HepG2 (cell line): ENCODE results near the gene BORCS5. TPM values are rescaled to one million over a fixed set of nuclear protein-coding genes. Genes with fewer than 3 reads are reported as not detected.

Experiments used
- CBX2 ChIP-seq, 2 experiments: fragments of 200-600 bp in 1 of 2; sonication (generic); formaldehyde crosslinking in 1 of 2; IDR thresholded peaks; 2 replicates each; pipeline versions ENCODE4 v1.7.0 to v1.8.1; 2018 to 2022; ENCODE audit warnings: low read depth in 2 of 2, low read length in 1 of 2, mild to moderate bottlenecking in 1 of 2, missing genetic modification reagents in 1 of 2
- CBX5 ChIP-seq: sonication (generic); formaldehyde crosslinking; IDR thresholded peaks from 2 replicates; pipeline ENCODE4 v1.4.0; 2020; ENCODE audit warnings: missing genetic modification reagents, borderline replicate concordance
- HNF1A ChIP-seq, 2 experiments: sonication (generic) in 1 of 2; formaldehyde crosslinking in 1 of 2; IDR thresholded peaks; 2 replicates each; pipeline versions ENCODE4 v1.4.0 to v1.6.1; 2016 to 2020; ENCODE audit warnings: borderline replicate concordance in 1 of 2, low read depth in 1 of 2, mild to moderate bottlenecking in 1 of 2, missing genetic modification reagents in 1 of 2
- JDP2 ChIP-seq: sonication (generic); formaldehyde crosslinking; IDR thresholded peaks from 2 replicates; pipeline ENCODE4 v1.8.1; 2022; ENCODE audit warnings: missing genetic modification reagents, borderline replicate concordance
- KDM4B ChIP-seq: sonication (generic); formaldehyde crosslinking; IDR thresholded peaks from 2 replicates; pipeline ENCODE4 v1.4.0; 2020; ENCODE audit warnings: missing genetic modification reagents
- LRRFIP1 ChIP-seq: sonication (generic); formaldehyde crosslinking; conservative IDR thresholded peaks from 2 replicates; pipeline ENCODE4 v1.4.0; 2020; ENCODE audit warnings: missing genetic modification reagents
- MAZ ChIP-seq, 2 experiments: sonication (generic) in 1 of 2; formaldehyde crosslinking in 1 of 2; IDR thresholded peaks; 2 replicates each; pipeline versions ENCODE4 v1.5.0 to v1.6.1; 2012 to 2020; ENCODE audit warnings: low read depth in 2 of 2, mild to moderate bottlenecking in 2 of 2, borderline replicate concordance in 1 of 2, improper control_type of control experiment in 1 of 2, low read length in 1 of 2, missing genetic modification reagents in 1 of 2, moderate library complexity in 1 of 2
- NCOA5 ChIP-seq: sonication (generic); formaldehyde crosslinking; IDR thresholded peaks from 2 replicates; pipeline ENCODE4 v1.4.0; 2020; ENCODE audit warnings: missing genetic modification reagents
- U2AF1 ChIP-seq: fragments of 200-400 bp; formaldehyde crosslinking; optimal IDR thresholded peaks from 2 replicates; pipeline ENCODE3; 2017; ENCODE audit warnings: mild to moderate bottlenecking, low read depth, low read length
- ZC3H13 ChIP-seq: sonication (generic); formaldehyde crosslinking; IDR thresholded peaks from 2 replicates; pipeline ENCODE4 v1.8.1; 2023; ENCODE audit warnings: mild to moderate bottlenecking, missing genetic modification reagents, moderate library complexity
- ZFP82 ChIP-seq: sonication (generic); formaldehyde crosslinking; IDR thresholded peaks from 2 replicates; pipeline ENCODE4 v1.5.1; 2020; ENCODE audit warnings: mild to moderate bottlenecking, missing genetic modification reagents, borderline replicate concordance
- ZNF263 ChIP-seq: sonication (generic); formaldehyde crosslinking; IDR thresholded peaks from 2 replicates; pipeline ENCODE4 v1.4.0; 2020; ENCODE audit warnings: missing genetic modification reagents
- ZNF30 ChIP-seq: sonication (generic); formaldehyde crosslinking; IDR thresholded peaks from 2 replicates; pipeline ENCODE4 v1.5.0; 2020; ENCODE audit warnings: mild to moderate bottlenecking, missing genetic modification reagents
- ZNF543 ChIP-seq: sonication (generic); formaldehyde crosslinking; IDR thresholded peaks from 2 replicates; pipeline ENCODE4 v1.4.0; 2020; ENCODE audit warnings: mild to moderate bottlenecking, missing genetic modification reagents
- ZNF7 ChIP-seq: IDR thresholded peaks from 2 replicates; pipeline ENCODE4 v1.6.1; 2016; ENCODE audit warnings: missing biosample characterization, missing genetic modification reagents
- ZNF747 ChIP-seq: sonication (generic); formaldehyde crosslinking; IDR thresholded peaks from 2 replicates; pipeline ENCODE4 v1.8.1; 2023; ENCODE audit warnings: missing genetic modification reagents, mild to moderate bottlenecking, borderline replicate concordance
- ZNF75D ChIP-seq: sonication (generic); formaldehyde crosslinking; IDR thresholded peaks from 2 replicates; pipeline ENCODE4 v1.8.1; 2023; ENCODE audit warnings: missing genetic modification reagents, mild to moderate bottlenecking, borderline replicate concordance
- ZNF773 ChIP-seq: sonication (generic); formaldehyde crosslinking; IDR thresholded peaks from 2 replicates; pipeline ENCODE4 v1.4.0; 2020; ENCODE audit warnings: missing genetic modification reagents, borderline replicate concordance
- ZSCAN5A ChIP-seq: sonication (generic); formaldehyde crosslinking; IDR thresholded peaks from 2 replicates; pipeline ENCODE4 v1.8.0; 2022; ENCODE audit warnings: mild to moderate bottlenecking, missing genetic modification reagents, borderline replicate concordance
- polyA plus RNA-seq, 8 experiments: library from polyadenylated mRNA; depleted of rRNA in 3 of 8; stranded (reverse) in 7 of 8; unstranded in 1 of 8; fragments of >200 nt; fragmentation: Illumina TruSeq in 4 of 8; extraction: Trizol in 4 of 8; gene quantifications; 2 replicates each; pipeline versions ENCODE4 v1.2.1 to v1.2.3, GENCODE V29; 2011 to 2016; ENCODE audit warnings: low read depth in 4 of 8, missing spikeins in 1 of 8, mixed read lengths in 1 of 8; ENCODE audit not compliant: insufficient read depth in 1 of 8
- total RNA-seq, 5 experiments: library from RNA; depleted of rRNA; stranded (reverse); fragments of >200 nt; fragmentation: Illumina TruSeq; extraction: Trizol; gene quantifications; 2 replicates each; pipeline ENCODE4 v1.2.3, GENCODE V29; 2016; ENCODE audit warnings: low read depth in 1 of 5

BORCS5 gene
- total and polyA plus RNA-seq, 2 of the 13 experiments (the other 11 are each of a cell fraction or from before 2014, with no cell fraction given): 3.9 to 4.7 TPM

GRCh38 chr12:12349711-12350665 is 6.9 kb upstream of the BORCS5 start, which contains the start of gene MANSC1 (continued):
- 0 out of 2 replicates have a peak, but pooled peaks have one; percentile 24 for TF ChIP-seq MAZ (IDR thresholded peaks at IDR 0.05; ENCODE audit: borderline replicate concordance, low read depth, low read length)
- peak; percentile 91 for TF ChIP-seq MAZ (CRISPR knock-in tag; IDR thresholded peaks at IDR 0.05; ENCODE audit: low read depth)
- TF ChIP-seq ZNF263 (CRISPR knock-in tag): no peak
- no peak for TF ChIP-seq ZC3H13 (CRISPR knock-in tag)
- TF ChIP-seq ZNF30 (CRISPR knock-in tag): no peak
- TF ChIP-seq ZFP82 (CRISPR knock-in tag): 0 out of 2 replicates have a peak, but pooled peaks have one; percentile 62
- TF ChIP-seq CBX2 (IDR thresholded peaks at IDR 0.05; ENCODE audit: low read depth, low read length): no peak
- TF ChIP-seq CBX2 (CRISPR knock-in tag; IDR thresholded peaks at IDR 0.05; ENCODE audit: low read depth): no peak
- TF ChIP-seq ZNF7 (CRISPR knock-in tag): no peak
- TF ChIP-seq KDM4B (CRISPR knock-in tag): peak; percentile 78; the same call in 1 of the 2 replicates
- 0 out of 2 replicates have a peak, but pooled peaks have one; percentile 32 for TF ChIP-seq CBX5 (CRISPR knock-in tag)
- TF ChIP-seq ZNF543 (CRISPR knock-in tag): no peak
- TF ChIP-seq HNF1A (IDR thresholded peaks at IDR 0.05; ENCODE audit: low read depth): no peak
- no peak for TF ChIP-seq HNF1A (CRISPR knock-in tag; IDR thresholded peaks at IDR 0.05; ENCODE audit: borderline replicate concordance)
- peak; percentile 65; the same call in 1 of the 2 replicates for TF ChIP-seq ZNF773
- TF ChIP-seq JDP2: no peak
- TF ChIP-seq U2AF1: no peak
- no peak for TF ChIP-seq ZSCAN5A (CRISPR knock-in tag)
- TF ChIP-seq LRRFIP1: no peak
- TF ChIP-seq ZNF747 (CRISPR knock-in tag): no peak
- no peak for TF ChIP-seq NCOA5
- peak; percentile 47; the same call in 1 of the 2 replicates for TF ChIP-seq ZNF75D (CRISPR knock-in tag)
